ENCODE data around the gene RAB6B. TPM values are rescaled to one million over a fixed set of nuclear protein-coding genes. Genes with fewer than 3 reads are reported as not detected.

RAB6B gene
- total RNA-seq, 1 donor, result 0.27 TPM

DNA sequence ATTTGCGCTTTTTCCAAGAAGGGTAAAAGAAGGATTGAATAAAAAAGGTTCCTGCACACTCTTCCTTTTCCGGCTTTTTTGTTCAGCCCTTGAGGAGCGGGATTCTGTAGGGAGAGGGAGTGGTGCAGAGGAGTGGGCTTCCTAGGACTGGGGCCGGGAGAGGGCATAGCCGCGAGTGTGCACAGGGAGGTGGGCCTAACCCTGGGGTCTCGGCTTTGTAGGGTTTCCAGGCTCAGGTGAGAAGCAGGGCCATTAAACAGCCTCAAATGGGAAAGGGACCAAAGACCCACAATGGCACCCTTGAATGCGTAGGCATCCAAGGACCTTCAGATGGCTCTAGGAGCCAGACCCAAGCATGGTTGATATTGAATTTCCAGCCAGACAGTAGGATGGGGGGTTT lies 35.4 kb upstream of the RAB6B start:
- no peak for DNase-seq (ENCODE audit: low read depth in 2 of 3, low spot score in 2 of 3)

DNA sequence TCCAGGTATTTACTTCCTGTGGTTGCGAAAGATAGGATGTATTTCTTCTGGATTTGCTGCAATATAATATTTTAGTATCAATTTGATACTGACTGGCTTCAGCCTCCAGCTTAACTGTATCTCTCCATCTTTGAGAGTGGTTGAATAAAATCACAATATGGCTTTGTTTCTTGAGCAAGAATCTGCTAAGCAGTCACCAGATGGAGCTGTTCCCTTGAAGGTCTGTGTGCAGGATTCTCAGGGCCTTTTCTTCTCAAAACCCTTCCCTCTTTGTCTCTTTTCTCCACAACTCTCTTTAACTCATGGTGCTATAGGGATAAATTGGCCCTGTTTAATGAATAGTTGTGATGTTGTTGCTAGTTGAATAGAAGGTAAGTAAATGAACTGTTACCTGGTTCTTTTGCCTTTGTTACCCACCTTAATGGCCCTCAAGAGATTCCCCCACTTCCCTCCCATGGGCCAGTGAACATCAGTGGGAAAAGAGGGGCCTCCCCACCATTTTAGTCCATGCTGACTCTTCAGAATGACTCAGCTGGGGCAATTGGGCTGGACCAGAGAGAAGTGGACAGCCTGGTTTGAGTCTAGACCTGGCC lies 34.8 kb upstream of the RAB6B start:
- peak in 2 of 3 donors; percentile 62 to 84 for DNase-seq (ENCODE audit: low read depth in 2 of 3, low spot score in 2 of 3)

DNA sequence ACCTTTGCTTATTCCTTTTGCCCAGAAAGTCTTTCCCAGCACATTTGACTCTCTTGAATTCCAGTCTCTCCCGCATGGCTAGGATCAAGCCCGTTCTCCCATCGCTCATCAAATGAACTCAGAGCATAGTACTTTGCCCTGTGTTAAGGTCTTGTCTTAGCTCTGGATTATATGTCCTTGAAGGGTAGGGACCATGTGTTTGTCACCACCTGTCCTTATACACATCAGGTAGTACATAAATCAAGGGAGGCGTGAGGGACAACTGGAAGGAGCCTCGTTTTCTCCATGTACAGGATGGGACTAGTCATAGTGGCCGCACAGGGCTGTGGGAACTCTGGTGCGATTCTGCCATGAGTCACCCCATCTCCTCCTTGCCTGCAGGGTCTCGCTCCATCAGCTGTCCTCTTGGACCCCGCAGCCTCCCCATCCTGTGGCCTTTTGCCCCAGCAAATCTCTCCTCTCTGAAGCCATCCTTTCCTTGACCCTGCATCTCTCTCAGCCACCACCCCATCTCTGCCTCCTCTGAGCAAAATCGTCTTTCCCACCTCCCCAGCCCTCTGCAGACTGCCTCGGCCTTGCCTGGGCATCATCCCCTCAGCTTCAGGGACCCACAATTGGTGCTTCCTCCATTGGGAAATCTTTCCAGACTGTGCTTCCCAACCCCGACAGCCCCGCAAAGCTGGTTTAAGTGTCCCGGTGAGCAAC lies 33.4 kb upstream of the RAB6B start:
- DNase-seq (ENCODE audit: low read depth in 2 of 3, low spot score in 2 of 3), result no peak

- no peak for DNase-seq (ENCODE audit: low read depth in 2 of 3, low spot score in 2 of 3)
These were observed 32.6 kb upstream of the RAB6B start for GRCh38 chr3:133928136-133928893.

GRCh38 chr3:133927540-133928066 lies 31.9 kb upstream of the RAB6B start:
- peak; percentile 59 to 80 (median 76) for DNase-seq (ENCODE audit: low read depth in 2 of 3, low spot score in 2 of 3)

DNA sequence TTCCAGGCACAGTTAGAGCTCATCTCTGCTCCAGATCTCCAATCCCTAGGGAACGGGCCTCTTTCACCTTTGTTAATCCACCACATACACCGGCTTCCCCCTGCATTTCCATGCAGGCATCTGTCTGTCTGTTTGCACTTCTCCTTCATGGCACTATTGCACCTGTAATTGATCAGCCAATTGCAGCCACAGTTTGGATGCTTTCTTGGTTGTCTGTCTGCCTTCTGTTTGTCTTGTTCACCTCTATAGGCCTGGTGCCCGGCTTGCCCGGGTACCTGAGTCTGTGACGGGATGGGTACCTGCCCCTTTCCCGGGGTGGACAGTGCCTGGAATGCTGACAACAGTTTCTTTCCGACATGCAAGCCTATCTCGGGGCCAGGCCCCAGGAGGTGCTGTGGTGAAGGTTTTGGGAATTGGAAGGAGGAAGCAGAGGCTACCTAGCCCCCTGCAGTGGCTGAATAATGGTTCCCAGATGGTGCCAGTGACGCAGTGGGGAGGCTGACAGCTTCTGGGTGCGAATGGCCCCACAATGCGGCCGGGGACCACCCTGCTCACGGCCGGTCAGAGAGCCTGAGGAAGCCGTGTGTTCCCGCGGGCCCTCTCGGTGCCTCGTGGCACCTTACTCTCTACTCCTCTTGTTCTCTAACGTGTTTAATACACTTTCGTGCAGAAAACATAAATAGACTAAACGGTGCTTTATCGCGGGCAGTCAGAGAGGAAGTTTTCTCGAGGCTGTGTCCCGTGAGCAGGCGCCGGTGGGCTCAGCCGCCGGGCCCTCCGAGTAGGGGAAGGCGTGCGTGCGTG lies 31.3 kb upstream of the RAB6B start:
- no peak for DNase-seq (ENCODE audit: low read depth in 2 of 3, low spot score in 2 of 3)

- no peak for DNase-seq (ENCODE audit: low read depth in 2 of 3, low spot score in 2 of 3)
These were observed 30.5 kb upstream of the RAB6B start for GRCh38 chr3:133925960-133926735.

DNA sequence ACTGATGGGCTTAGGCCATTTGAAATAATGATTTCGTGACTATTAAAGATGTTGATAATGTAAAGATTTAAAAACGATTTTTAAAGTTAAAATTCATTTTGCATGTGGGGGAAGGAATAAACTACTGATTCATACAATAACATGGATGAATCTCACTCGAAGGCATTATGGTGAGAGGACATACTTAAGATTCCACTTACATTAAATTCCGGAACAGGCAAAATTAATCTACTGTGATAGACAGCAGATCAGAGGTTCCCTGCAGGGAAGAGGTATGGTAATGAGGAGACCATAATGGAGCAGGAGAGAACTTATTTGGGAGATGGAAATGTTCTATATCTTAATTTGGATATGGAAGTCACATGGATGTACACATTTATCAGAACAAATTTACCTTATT lies 28.4 kb upstream of the RAB6B start:
- DNase-seq (ENCODE audit: low read depth in 2 of 3, low spot score in 2 of 3), result no peak

DNA sequence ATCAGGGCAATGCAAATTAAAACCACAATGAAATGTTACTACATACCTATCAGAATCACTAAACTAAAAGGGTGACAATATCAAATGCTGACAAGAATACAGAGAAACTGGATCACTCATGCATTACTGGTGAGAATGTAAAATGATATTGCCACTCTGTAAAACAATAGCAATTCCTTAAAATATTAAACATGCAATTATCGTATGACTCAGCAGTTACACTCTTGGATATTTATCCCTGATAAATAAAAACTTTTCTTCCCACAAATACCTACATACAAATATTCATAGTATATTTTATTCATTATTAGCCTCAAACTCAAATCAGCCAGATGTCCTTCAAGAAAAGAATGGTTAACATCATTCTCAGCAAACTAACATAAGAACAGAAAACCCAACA lies 25.9 kb upstream of the RAB6B start:
- no peak for DNase-seq (ENCODE audit: low read depth in 2 of 3, low spot score in 2 of 3)

- peak in 1 of 3 donors; percentile 34 for DNase-seq (ENCODE audit: low read depth in 2 of 3, low spot score in 2 of 3)
These were observed 21.5 kb upstream of the RAB6B start for GRCh38 chr3:133917144-133917543.

- DNase-seq (ENCODE audit: low read depth in 2 of 3, low spot score in 2 of 3), result no peak
These were observed 20.3 kb upstream of the RAB6B start for GRCh38 chr3:133915685-133916658.

- no peak for DNase-seq (ENCODE audit: low read depth in 2 of 3, low spot score in 2 of 3)
These were observed 19.3 kb upstream of the RAB6B start for GRCh38 chr3:133914839-133915600.

DNA sequence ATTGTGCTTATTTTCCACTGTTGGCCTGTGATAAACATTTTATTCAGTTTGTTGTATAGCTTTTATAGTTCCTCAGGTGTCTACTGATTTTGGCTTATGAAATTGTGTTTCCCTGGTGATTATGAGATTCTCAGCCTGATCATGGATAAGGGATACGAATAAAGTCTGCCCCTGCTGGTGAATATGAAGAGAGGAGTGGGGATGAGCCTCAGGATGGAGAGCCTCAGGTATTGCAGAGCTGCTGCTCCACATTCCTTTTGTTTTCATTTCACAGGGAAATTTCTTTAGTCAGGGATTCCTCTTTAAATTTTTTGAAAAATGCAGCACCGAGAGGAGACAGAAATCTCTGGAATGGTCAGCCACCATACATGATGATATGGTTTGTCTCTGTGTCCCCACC lies 14.7 kb upstream of the RAB6B start:
- no peak for DNase-seq (ENCODE audit: low read depth in 2 of 3, low spot score in 2 of 3)

DNA sequence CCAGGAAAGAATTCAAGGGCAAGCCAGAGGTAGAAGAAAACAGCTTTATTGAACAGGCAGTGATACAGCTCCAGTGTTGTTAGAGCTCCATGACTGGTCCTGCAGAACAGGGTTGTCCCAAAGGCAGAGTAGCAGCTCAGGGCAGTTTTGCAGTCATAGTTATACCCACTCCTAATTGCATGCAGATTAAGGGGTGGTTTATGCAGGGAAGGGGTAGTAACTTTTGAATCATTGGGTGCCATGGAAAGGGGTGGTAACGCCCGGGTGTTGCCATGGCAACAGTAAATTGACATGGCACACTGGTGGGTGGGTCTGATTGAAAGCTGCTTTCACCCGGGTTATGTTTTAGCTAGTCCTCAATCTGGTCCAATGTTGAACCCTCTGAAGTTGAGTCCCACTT lies 9.7 kb upstream of the RAB6B start:
- no peak for DNase-seq (ENCODE audit: low read depth in 2 of 3, low spot score in 2 of 3)

DNA sequence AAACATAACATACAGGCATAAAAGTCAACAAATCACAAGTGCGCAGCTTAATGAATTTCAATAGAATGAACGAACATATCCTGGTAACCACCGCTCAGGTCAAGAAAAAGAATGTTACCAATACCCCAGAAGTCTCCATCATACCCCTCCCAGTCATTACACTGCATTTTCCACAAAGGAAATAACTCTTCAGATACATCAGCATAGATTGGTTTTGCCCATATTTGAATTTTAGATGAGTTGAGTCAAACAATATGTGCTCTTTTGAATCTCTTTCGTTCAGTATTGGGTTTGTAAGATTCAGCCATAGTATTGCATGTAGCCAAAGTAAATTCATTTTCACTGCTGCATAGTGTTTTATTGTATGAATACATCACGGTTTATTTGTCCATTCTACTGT lies 6.2 kb upstream of the RAB6B start:
- DNase-seq (ENCODE audit: low read depth in 2 of 3, low spot score in 2 of 3), result no peak

DNA sequence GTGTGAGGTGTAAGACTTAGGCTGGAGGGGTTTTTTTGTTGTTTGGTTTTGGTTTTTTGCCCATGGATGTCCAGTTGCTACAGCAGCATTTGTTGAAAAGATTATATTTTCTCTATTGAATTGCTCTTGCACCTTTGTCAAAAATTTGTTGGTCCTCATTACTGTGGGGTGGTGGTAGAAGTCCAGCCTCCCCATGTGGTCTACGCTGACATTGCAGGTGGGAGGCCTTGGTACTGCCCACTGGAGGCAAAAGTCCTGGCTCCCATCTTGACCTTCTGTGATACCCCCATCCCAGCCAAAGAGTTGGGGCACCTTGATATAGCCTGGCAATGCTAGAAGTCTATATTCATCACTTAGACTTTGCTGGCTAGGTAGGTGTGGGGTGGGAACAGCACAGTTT lies 5.4 kb upstream of the RAB6B start:
- no peak for DNase-seq (ENCODE audit: low read depth in 2 of 3, low spot score in 2 of 3)

- peak in 1 of 3 donors; percentile 47 for DNase-seq (ENCODE audit: low read depth in 2 of 3, low spot score in 2 of 3)
These were observed 3.6 kb upstream of the RAB6B start for GRCh38 chr3:133899311-133899710.

- DNase-seq (ENCODE audit: low read depth in 2 of 3, low spot score in 2 of 3), result no peak
These were observed 1.9 kb upstream of the RAB6B start for GRCh38 chr3:133897547-133897946.

All from hematopoietic multipotent progenitor cell (in vitro differentiated cells).